ENCODE data around the gene MCU.
"Not testable (repeated sequence)": the region's sequence is repeated elsewhere in the genome, so short reads cannot be mapped to it uniquely, and the experiment has no call there.

Gene MCU

DNA sequence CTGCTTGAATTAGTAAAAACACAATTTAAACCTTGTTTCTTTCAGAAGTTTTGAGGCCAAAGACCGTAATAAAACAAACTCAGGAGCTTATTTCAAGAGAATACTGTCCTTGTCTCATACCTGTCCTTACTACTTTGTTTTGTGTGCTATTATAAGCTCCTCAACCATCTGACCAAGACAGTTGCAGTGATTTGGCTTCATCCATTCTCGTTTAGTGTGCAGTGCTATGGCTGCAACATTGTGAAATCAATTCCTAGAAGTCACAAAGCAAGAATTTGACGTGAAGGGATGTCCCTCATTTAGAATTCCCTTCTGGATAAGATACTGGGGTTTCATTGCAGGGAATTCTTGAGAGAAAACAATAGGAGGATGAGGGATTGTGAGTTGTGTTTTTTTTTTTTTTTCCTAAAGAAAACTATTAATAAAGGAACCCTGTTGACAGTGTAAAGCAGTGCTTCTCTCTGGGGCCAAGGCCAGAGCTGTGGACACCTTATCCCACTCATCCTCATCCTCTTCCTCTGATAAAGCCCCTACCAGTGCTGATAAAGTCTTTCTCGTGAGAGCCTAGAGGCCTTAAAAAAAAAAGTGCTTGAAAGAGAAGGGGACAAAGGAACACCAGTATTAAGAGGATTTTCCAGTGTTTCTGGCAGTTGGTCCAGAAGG is 201.3 kb downstream of the MCU start, which contains the start of gene OIT3:
OIT3 (plus strand) TSS at position 604 of the 663 bp plus-strand sequence. CDS start 60 bp downstream, outside the sequence.
- DNase-seq (ENCODE audit: extremely low read depth, low read depth): no peak
- no peak for TF ChIP-seq CTCF (IDR thresholded peaks at IDR 0.05; ENCODE audit: low read depth, low read length)

GRCh38 chr10:72895236-72895850 is 203.4 kb downstream of the MCU start:
- DNase-seq (ENCODE audit: extremely low read depth, low read depth): no peak
- no peak for TF ChIP-seq CTCF (IDR thresholded peaks at IDR 0.05; ENCODE audit: low read depth, low read length)

DNA sequence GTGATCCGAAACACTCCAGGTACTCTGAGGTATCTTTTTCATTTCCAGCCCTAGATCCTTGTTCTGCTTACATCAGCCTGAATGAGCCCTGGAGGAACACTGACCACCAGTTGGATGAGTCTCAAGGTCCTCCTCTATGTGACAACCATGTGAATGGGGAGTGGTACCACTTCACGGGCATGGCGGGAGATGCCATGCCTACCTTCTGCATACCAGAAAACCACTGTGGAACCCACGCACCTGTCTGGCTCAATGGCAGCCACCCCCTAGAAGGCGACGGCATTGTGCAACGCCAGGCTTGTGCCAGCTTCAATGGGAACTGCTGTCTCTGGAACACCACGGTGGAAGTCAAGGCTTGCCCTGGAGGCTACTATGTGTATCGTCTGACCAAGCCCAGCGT is 206.7 kb downstream of the MCU start:
- TF ChIP-seq CTCF (IDR thresholded peaks at IDR 0.05; ENCODE audit: low read depth, low read length): no peak
- DNase-seq (ENCODE audit: extremely low read depth, low read depth): no peak

DNA sequence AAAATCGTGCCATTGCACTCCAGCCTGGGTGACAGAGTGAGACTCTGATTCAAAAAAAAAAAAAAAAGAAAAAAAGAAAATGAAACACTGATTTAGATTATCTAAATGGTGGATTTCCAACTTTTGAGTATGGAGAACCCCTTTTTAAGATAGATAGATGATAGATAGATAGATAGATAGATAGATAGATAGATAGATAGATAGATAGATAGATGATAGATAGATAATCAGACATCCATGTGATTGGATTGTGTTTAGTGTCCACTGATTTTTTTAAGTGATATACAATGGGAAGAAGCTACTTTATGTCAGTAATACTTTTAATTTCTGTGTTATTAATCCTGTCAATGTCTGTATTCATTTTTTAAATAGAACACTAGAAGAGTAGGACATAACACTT is 207.6 kb downstream of the MCU start:
- no peak for TF ChIP-seq CTCF (IDR thresholded peaks at IDR 0.05; ENCODE audit: low read depth, low read length)

DNA sequence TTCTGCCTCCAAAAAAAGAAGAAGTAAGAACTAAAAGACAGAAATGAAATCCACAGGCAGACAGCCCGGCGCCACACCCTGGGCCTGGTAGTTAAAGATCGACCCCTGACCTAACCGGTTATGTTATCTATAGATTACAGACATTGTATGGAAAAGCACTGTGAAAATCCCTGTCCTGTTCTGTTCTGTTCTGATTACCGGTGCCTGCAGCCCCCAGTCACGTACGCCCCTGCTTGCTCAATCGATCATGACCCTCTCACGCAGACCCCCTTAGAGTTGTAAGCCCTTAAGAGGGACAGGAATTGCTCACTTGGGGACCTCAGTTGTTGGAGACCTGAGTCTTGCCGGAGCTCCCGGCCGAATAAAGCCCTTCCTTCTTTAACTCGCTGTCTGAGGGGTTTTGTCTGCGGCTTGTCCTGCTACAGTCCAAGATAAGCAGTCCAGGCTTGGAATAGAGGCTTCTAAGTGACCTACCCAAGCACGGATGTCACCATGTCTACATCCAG is 212.1 kb downstream of the MCU start:
- DNase-seq (ENCODE audit: extremely low read depth, low read depth): not testable (repeated sequence)

More for the DNA sequence above, 207.6 kb downstream of the MCU start:
- DNase-seq (ENCODE audit: extremely low read depth, low read depth): no peak

GRCh38 chr10:72904806-72905205 is 212.9 kb downstream of the MCU start:
- no peak for TF ChIP-seq CTCF (IDR thresholded peaks at IDR 0.05; ENCODE audit: low read depth, low read length)
- DNase-seq (ENCODE audit: extremely low read depth, low read depth): no peak

- DNase-seq (ENCODE audit: extremely low read depth, low read depth): no peak
- TF ChIP-seq CTCF (IDR thresholded peaks at IDR 0.05; ENCODE audit: low read depth, low read length): no peak
Measured at GRCh38 chr10:72906446-72906845, 214.5 kb downstream of the MCU start.

All from AG09319 (cell line).